GM19023 (cell line): ENCODE results near the gene MEAK7.

Experiments used
- ATAC-seq: cut with Tn5 transposase; IDR thresholded peaks from one replicate; pipeline ENCODE4 v1.9.1; 2021; ENCODE audit warnings: mild to moderate bottlenecking, moderate library complexity; ENCODE audit not compliant: unreplicated experiment

MEAK7 gene

GRCh38 chr16:84471316-84471715 is 33.1 kb downstream of the MEAK7 start:
- no peak for ATAC-seq

GRCh38 chr16:84467709-84468108 is 36.8 kb downstream of the MEAK7 start:
- no peak for ATAC-seq

- ATAC-seq = no peak
These were observed 37.2 kb downstream of the MEAK7 start for GRCh38 chr16:84467256-84467655.

DNA sequence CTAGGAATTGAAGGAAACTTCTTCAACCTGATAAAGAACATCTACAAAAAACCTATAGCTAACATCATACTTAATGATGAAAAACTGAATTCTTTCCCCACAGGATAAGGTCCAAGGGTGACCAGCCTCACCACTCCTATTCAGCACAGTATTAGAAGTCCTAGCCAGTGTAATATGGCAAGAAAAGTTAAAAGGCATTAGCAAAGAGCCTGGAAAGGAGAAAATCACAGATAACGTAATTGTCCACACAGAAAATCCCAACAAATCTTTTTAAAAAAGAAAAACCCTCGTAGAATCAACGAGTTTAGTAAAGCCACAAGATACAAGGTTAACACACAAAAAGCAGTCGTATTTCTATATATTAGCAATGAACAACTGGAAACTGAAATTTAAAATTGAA is 37.8 kb downstream of the MEAK7 start:
- no peak for ATAC-seq

DNA sequence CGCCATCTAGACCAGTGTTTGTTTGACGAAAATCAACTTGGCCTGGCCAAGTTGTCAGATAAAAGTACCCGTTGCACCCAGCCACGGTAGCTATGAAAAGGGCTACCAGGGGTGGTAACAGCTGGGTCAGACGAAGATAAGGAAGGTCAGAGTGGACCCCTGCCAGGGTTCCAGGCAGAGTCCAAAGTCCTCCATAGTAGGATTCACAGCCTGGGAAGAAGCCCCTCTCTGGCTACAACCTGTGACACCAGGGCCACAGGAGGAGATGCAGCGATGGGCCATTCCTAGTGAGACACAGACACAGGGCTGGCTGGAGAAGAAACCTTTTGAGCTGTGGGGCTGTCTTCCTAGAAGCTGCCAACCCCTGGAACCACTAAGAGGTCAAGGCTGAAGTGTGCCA is 39.3 kb downstream of the MEAK7 start:
- no peak for ATAC-seq

DNA sequence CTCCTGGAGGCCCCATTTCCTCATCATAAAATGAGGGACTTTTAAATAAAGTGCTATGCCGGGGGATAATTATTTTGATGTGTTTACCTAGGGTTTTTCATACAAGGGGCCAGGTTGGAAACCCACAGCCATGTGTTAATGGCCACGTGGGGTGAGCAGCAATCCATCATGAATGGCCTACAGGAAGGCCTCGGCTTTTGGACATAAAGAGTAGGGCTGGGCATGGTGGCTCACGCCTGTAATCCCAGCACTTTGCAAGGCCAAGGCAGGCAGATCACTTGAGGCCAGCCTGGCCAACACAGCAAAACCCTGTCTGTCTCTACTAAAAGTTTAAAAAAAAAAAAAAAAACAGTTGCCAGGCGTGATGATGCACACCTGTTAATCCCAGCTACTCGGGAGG is 40.3 kb downstream of the MEAK7 start:
- no peak for ATAC-seq

- ATAC-seq = no peak
These were observed 41.2 kb downstream of the MEAK7 start for GRCh38 chr16:84463221-84463620.

GRCh38 chr16:84462296-84463210 is 41.9 kb downstream of the MEAK7 start:
- no peak for ATAC-seq

GRCh38 chr16:84461413-84462295 is 42.8 kb downstream of the MEAK7 start:
- ATAC-seq = no peak

GRCh38 chr16:84461029-84461412 is 43.4 kb downstream of the MEAK7 start:
- no peak for ATAC-seq

- ATAC-seq = no peak
These were observed 43.9 kb downstream of the MEAK7 start for GRCh38 chr16:84460406-84461028.

GRCh38 chr16:84459941-84460405 is 44.5 kb downstream of the MEAK7 start:
- ATAC-seq = no peak

GRCh38 chr16:84459533-84459894 is 44.9 kb downstream of the MEAK7 start:
- ATAC-seq = no peak

DNA sequence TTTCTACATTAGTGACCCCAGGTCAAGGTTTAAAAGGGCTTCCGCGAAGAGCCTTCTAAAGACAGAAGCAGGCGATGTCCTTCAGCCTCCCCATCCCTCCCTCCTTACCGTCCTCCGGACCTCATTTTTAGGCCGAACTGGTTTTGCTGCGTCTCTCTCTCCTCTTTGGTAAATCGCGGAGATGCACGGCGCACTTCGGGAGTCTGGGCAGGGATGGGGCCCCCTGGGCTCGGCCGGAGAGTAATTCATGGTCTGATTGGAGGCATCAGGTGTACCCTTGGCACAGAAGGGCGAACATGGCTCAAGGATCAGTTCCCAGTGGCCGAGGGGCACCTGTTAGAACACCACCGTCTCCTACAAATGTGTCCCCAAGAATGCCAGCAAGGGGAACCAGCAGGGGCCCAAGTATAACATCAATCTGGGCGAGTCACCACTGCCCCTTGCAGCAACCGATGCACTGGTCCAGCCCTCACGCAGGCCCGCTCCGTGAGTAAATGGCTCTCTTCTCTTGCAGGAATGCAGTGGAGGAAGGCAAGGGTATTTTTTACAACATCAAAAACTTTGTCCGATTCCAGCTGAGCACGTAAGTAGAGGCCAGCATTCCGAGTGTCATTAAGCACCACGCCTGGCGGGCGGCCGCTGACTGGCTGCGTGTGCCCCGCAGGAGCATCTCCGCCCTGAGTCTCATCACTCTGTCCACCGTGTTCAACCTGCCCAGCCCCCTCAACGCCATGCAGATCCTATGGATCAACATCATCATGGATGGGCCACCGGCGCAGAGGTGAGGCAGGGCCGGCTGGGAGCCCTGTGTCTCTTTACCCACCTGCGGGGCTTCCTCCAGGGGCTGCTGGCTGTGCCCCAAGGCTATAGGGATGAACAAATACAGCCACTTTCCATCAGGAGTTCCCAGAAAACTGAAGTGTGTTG is 45.6 kb downstream of the MEAK7 start:
- ATAC-seq = no peak

- ATAC-seq = no peak
These were observed 49.4 kb downstream of the MEAK7 start for GRCh38 chr16:84455031-84455430.
